Embryonic facial prominence (tissue), 1 donor: ENCODE measurements around the gene VIPR1.

Experiments
- DNase-seq: peaks from one replicate; pipeline ENCODE4 v3.0.0-alpha.2; 2016; ENCODE audit errors: extremely low spot score

Gene VIPR1

GRCh38 chr3:42502429-42503250 is at the start of gene VIPR1:
Gene VIPR1, plus strand, starts transcription at chr3:42502643. Its CDS starts 93 bp downstream, at chr3:42502736.
- DNase-seq: no peak

- no peak for DNase-seq
Measured at GRCh38 chr3:42456211-42456610, 46.2 kb upstream of the VIPR1 start.

DNA sequence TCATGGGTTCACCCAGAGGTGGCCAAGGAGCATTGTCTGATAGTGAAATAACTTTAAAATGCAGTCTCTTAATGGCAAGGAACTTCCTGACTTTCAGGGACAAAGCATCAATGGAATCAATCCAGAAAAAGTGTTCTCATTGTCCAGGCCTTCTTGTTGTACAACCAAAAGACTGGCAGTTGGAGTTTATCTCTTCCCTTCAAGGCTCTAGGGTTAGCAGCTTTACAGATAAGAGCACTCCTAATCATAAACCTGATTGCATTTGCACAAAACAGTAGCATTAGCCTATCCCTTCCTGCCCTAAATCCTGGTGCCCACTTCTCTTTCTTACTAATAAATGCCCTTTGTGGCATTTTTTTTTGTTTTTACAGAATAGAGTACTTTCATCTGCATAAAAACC is 43.3 kb upstream of the VIPR1 start:
- no peak for DNase-seq

GRCh38 chr3:42461762-42462161 is 40.7 kb upstream of the VIPR1 start:
- DNase-seq: no peak

DNA sequence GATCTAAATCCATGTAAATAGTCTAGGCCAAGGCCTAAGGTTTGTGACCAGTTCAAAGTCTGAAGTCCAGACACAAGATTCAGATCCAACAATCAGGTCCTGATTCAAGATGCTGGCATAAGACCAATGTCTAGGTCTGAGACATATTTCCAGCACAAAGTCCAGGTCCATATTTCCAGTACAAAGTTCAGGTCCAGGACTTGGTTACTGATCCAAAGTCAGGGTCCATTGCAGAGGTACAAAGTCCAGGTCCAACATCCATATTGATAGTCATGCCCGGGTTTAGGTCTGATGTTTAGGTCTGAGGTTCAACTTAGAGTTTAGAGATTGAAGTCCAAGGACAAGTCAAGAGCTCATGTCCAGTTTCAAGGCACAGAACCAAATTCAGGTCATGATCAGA is 39.4 kb upstream of the VIPR1 start:
- no peak for DNase-seq

GRCh38 chr3:42468111-42468510 is 34.3 kb upstream of the VIPR1 start:
- DNase-seq: no peak

DNA sequence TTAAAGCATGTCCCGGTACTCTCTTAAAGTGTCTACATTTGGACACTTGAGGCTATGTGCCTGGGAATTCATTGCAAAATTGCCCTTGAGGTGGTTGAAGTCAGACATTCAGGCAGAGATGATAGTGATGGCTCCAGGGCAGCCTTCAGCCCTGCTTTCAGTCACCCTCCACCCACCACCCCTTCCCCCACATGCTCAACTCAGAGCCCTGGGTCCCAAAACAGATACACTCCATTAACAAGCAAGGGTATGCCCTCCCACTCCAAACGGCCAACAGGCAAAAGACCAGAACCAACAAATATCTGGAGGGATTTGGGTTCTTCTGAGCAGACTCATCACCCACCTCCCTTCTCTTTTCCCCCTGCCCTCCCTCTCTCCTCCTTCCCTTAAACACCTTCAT is 29.9 kb upstream of the VIPR1 start:
- DNase-seq: no peak

GRCh38 chr3:42473083-42473932 is 29.1 kb upstream of the VIPR1 start:
- DNase-seq: no peak

DNA sequence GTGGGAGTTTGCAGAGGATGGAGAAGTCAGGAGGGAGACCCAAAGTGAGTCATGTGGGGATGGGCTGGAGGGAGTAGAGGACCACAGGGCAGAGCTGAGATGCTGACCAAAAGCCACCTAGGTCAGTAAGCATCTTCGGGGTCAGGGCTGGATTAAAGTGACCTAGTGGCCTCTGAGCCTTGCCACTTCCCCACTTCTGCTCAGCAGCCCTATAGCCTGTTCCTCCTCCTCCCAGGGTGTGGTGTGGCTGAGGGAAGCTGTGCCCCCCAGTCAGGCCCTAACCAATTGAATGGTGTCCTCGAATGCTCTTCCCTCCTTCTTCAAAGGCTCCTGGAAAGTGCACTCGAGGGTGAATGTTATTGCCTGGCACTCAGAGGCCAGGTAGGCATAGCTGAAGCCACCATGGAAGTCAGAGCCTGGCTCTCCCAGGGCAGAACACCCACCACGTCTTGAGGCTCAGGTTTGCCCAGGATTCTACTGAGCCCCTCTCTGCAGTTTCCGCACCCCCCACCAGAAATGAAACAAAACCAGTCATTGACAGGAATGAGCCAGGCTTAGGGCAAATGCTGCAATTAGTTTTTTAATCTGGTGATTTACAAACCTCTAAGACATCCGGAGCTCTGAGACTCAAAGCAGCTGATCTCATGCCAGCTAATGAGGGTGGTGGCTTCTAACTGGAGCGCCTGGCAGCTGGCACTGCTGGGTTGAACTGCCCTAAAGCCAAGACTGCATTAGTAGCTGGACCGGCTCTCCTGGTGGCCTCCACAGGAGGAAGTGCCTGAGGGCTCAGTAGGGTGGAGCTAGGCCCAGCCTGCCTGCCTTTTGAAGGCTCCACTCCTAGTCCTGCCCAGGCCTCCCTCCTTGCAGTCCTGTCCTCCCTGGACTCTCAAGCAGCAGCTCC is 26.0 kb upstream of the VIPR1 start:
- DNase-seq: no peak

GRCh38 chr3:42477696-42478095 is 24.7 kb upstream of the VIPR1 start:
- no peak for DNase-seq

DNA sequence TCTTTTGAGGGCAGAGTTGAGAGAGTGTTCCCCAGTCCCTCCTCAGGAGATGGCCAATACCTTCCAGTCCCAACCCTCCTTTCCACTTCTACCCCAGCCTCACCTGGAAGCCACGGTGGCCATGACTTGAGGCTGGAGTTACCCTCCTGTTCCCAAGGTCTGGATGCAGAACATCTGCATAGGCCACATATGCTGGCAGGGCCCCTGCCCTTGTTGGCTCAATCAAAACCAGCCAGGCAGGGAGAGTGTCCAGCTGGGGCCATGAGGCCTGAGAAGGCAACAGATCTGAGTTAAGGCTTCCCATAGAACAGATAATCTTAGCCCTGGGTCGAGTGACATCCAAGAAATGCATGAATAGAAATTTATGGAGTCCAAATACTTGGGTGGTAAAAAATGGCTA is 23.6 kb upstream of the VIPR1 start:
- DNase-seq: no peak

DNA sequence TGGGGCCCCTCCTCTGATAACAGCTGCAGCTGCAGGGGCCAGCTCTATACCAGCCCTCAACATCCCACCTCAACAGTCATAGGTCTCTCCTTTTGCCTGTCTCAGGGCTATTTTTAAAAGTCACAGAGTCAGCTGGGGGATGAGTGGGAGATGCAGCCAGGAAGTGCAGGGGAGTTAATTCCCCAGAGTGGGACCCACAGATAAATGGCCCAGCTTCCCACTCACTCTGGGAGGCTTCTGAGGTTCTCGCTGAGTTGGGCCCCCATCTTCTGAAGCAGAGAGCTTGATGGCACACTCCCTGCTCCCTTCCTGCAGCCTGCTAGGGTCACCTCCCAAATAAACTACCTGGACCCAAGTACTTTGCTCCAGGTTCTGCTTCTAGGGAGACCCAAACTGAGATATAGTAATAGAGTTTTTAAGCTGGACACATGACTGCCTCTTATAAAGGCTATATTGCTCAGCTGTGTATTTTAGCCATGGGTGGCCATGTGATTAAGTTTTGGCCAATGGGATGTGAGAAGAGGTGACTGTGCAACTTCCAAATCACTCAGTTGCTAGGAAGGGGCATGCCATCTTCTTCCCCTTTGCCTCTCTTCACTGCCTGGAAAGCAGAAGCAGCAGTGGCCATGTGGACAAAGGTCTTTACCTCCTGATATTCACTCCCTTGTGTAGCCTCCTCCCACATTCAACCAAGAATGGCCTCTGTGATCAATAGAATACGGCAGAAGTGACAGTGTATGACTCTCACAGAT is 15.5 kb upstream of the VIPR1 start:
- DNase-seq: no peak

GRCh38 chr3:42488687-42489086 is 13.8 kb upstream of the VIPR1 start:
- no peak for DNase-seq

DNA sequence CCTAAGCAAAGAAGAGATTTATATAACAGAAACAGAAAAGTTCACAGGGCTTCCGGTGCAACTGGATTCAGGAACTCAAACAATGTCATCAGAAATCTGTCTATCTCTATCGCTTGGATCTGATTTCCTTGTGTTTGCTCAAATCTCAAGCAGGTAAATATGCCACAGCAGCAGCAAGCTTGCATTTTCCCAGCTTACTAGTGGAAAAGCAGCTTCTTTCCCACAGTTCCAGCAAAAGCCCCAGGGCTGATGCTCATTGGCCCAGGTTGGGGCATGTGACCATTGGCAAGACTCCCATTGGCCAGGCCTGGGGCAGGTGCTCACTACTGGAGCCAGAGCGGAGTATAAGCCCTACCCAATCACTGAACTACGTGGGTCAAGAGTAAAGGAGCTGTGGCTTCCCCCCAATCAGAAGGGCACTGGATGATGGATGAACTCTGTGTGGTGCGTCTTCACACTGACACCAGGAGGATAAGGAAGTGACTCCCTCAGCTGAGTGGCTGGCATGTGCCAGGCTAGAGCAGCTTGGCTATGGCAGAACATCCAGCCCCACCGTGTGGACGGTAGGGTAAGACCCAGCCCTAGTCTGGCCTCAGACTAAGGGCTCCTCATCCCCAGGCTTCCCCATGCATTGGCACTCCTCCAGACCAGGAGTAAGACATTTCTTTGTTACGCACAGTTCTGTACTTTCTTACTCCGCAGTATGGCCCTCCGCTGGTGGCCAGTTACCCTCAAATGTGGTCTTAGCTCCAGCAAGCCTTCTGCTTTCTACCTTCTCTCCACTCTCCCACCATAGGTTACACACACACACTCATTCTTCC is 13.1 kb upstream of the VIPR1 start:
- DNase-seq: no peak

GRCh38 chr3:42489937-42490227 is 12.6 kb upstream of the VIPR1 start:
- DNase-seq: no peak

DNA sequence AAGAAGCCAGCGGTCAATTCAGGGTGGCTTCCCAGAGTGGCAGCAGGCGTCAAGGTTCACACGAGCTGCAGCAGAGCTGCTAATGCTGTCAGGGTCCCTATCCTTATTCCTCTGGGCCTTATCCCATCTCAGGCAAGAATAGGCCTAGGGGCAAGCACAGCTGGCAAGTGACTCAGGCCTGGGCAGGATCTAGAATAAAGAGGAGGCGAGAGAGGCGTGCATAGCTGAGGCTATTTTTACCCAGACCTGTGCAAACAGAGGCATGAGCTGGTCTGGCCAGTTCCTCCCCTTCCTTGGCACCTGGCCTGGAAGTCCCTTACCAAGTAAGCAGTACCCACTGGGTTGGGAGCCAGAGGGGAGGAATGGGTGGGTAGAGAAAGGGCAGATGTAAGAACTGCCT is 12.2 kb upstream of the VIPR1 start:
- no peak for DNase-seq

DNA sequence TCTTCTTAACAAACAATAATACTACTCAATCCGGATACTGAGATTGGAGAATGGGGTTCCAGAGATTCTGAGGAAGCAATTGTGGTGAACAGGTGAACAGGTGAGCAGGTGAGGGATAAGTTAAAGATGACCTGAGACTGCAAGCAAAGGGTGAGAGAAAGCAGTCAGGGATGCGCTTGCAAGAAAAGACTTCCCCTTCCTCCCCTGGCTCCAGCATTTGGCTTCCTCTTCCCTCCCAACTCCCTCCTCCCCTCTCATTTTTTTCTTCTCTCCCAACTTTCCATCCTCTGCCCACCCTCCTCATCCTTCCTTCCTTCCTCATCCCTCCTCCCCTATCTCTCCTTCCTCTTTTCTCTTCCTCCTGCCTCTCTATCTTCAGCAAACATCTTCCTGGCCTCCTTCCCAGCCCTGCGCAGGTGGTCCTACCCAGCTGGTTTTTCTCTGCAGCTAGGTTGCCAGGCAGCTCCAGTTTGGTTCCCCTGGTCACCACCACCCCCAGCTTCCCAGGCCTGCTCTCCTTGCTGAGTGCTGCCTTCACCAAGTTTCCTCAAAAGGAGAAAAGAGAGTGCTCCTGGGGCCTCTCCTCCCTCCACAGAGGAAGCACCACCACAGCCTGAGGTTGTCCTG is 10.4 kb upstream of the VIPR1 start:
- no peak for DNase-seq

DNA sequence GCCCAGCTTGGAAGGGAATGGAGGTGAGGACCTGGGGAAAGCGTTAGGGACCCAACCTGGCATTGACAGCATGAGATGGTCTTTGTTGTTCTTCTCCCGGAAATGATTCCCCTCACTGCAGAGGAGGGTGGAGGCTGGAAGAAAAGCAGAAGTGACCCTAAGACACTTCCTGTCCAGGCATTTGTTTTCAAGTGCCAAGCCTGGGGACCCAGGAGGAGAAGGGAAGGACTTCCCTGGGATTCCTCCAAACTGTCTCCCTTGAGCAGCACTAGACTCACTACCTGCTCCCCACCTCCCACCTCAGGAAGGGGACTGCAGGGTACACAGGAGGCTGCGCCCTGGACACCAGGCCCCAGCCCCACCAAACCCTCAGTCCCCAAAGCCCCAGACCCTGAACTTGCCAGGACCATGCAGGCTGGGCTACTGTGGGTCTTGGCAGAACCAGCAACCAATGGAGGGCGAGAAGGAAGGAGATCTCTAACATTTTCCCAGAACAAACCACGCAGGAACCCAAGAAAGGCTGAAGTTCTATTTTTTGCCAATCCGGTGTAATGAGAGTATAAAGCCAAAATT is 9.8 kb upstream of the VIPR1 start:
- DNase-seq: no peak

DNA sequence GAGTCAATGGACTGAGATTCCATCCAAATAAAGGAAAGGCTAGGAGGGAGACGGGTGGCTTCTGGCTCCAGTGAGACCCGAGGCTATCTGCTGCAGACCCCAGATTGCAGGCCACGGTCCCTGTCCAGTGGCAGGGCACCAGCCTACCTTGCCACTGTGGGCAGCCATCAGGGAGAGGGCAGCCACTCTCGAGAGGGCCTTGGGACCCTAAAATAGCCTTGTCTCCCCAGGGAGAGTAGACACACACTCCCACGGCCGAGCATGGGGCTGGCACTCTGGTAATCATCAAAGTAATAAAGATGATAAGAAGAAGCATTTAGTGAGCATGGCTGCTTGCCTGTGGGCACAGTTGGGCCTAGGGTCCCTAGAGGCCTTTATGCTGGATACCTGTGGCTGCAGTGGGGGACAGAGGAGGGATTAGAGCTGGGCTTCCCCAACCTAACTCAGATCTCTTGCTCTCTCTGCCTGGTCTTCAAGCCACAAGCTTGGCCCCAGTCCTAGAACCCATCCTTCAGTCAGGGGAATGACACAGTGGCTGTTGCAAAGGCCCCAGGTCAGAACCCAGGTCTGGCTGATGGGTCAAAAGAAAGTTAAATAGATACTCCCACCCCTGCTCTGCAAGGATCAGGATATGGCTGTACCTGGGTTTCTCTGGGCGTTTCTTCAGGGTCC is 9.2 kb upstream of the VIPR1 start:
- DNase-seq: no peak
